K562 treated with DMSO at 1 percent for 4 hours (cell line): ENCODE measurements around the gene EXO1. TPM values are rescaled to one million over a fixed set of nuclear protein-coding genes. Genes with fewer than 3 reads are reported as not detected.

Experiments used
- total RNA-seq: library from RNA; unstranded; fragments of 300-600 nt; gene quantifications from 2 replicates; pipeline ENCODE4 v1.2.3, GENCODE V29; 2022; ENCODE audit not compliant: insufficient read depth

The EXO1 gene
- 27.2 and 35.5 TPM in 2 replicates for total RNA-seq

GRCh38 chr1:241847796-241848685 lies at the start of gene EXO1:
EXO1 (plus strand) TSS chr1:241848204; CDS start chr1:241850426, 2,222 bp downstream.

Other genes with a start within 250 kb of the EXO1 start
- 14.2 and 23.5 TPM in 2 replicates for gene CHML, start 207.8 kb upstream of the EXO1 start, total RNA-seq
- 32.9 and 49.2 TPM in 2 replicates for gene OPN3, start 207.8 kb upstream of the EXO1 start, total RNA-seq
- gene WDR64, start 195.9 kb upstream of the EXO1 start, total RNA-seq = not detected in 2 replicates
- gene BECN2, start 109.6 kb downstream of the EXO1 start, total RNA-seq = not detected in 2 replicates
- not detected in 2 replicates for gene MAP1LC3C, start 150.9 kb downstream of the EXO1 start, total RNA-seq